Esophagus muscularis mucosa (tissue), 4 donors: Measurements from ENCODE around the gene PDLIM5. TPM values are rescaled to one million over a fixed set of nuclear protein-coding genes. Genes with fewer than 3 reads are reported as not detected.

Source experiments
- DNase-seq: peaks from one replicate; pipeline ENCODE4 v3.0.0-alpha.2; 2017; ENCODE audit errors: extremely low spot score
- H3K27ac ChIP-seq, 4 donors: fragments of 200-600 bp; sonication (generic); replicated peaks in 1 of 4; 1 replicate in 3 of 4; 2 replicates in 1 of 4; pipeline ENCODE4 v1.5.1; 2016 to 2019; ENCODE audit warnings: mild to moderate bottlenecking in 1 of 4
- H3K27me3 ChIP-seq, 4 donors: fragments of 200-600 bp; sonication (generic); one replicate each; pipeline versions ENCODE4 v1.5.1 to v1.6.0; 2016 to 2019
- H3K36me3 ChIP-seq, 4 donors: fragments of 200-600 bp; sonication (generic); one replicate each; pipeline ENCODE4 v1.5.1; 2016 to 2019
- H3K4me1 ChIP-seq, 4 donors: fragments of 200-600 bp; sonication (generic); one replicate each; pipeline ENCODE4 v1.5.1; 2016 to 2019
- H3K4me3 ChIP-seq, 4 donors: fragments of 200-600 bp; sonication (generic); 1 replicate in 2 of 4; 2 replicates in 2 of 4; pipeline ENCODE4 v1.5.1; 2016 to 2019; ENCODE audit warnings: mild to moderate bottlenecking in 4 of 4, moderate library complexity in 1 of 4
- H3K9me3 ChIP-seq, 4 donors: fragments of 200-600 bp; sonication (generic); 1 replicate in 3 of 4; 2 replicates in 1 of 4; pipeline ENCODE4 v1.5.1; 2016 to 2019
- EP300 ChIP-seq: sonication (generic); formaldehyde crosslinking; IDR thresholded peaks from one replicate; pipeline ENCODE4 v1.6.1; 2017; ENCODE audit warnings: antibody characterized with exemption
- POLR2A ChIP-seq: fragments of 450-650 bp; IDR thresholded peaks from one replicate; pipeline ENCODE4 v1.6.1; 2017; ENCODE audit warnings: antibody characterized with exemption, moderate library complexity, mild to moderate bottlenecking, low read depth
- POLR2AphosphoS5 ChIP-seq, 2 donors: sonication (generic); formaldehyde crosslinking; IDR thresholded peaks; one replicate each; pipeline ENCODE4 v1.6.1; 2017; ENCODE audit warnings: antibody characterized with exemption in 2 of 2
- WGBS: methylation state at CpG from one replicate; pipeline ENCODE4 v1.1.5; 2018; 5-methylcytosine and 5-hydroxymethylcytosine counted together
- intact Hi-C: fragments of 100-400 bp; cut with DNase I; formaldehyde crosslinking; loops from one replicate; pipeline ENCODE4 v1.15.1; 2023
- total RNA-seq, 4 donors: library from RNA; depleted of rRNA; stranded (reverse); fragments of >200 nt; gene quantifications; one replicate each; pipeline versions ENCODE4 v1.1.0 to v1.2.1, GENCODE V29; 2016
- TF ChIP-seq, protein P1 (sequence below), 3 experiments: fragments of 200-600 bp in 2 of 3; fragments of 450-650 bp in 1 of 3; sonication (generic) in 2 of 3; IDR thresholded peaks; one replicate each; pipeline ENCODE4 v1.5.1; 2017 to 2019; ENCODE audit warnings: antibody characterized with exemption in 3 of 3, mild to moderate bottlenecking in 2 of 3, moderate library complexity in 1 of 3

Gene PDLIM5
- total RNA-seq, 4 donors from 2014 or later = 138 to 160 (median 146) TPM

DNA sequence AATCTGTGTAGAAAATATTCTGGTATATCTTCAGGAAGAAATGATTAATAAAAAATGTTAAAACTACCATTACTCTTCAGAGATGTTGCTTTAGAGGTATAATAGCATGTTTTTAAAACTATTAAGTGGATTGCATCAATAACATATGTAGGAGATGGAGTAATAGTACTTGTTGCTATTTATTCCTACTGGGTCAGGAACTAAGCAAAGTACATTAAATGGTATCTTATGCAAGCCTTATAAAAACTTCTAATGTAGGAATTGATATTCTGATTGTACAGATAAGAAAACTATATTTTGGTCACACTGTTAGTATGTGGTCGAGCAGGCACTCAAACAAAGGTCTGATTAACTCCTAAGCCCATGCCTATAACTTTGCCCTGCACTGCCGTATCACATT lies 31.4 kb upstream of the PDLIM5 start:
- no peaks in the 10 kb centered on the region for H3K4me1 ChIP-seq
- intact Hi-C loops = no loop called here
- H3K9me3 ChIP-seq = peaks cover 0 to 4% (median 2%) of the 10 kb centered on the region in 4 donors
- H3K27ac ChIP-seq = no peak overlapping the region
- 93% methylated on average over 2 of the region's 2 CpGs for WGBS
- no peak for DNase-seq
- no peaks in the 10 kb centered on the region for H3K36me3 ChIP-seq
- H3K27me3 ChIP-seq = no peaks in the 10 kb centered on the region
- no peak overlapping the region for H3K4me3 ChIP-seq
- no peak for TF ChIP-seq EP300
- TF ChIP-seq, protein P1, sequence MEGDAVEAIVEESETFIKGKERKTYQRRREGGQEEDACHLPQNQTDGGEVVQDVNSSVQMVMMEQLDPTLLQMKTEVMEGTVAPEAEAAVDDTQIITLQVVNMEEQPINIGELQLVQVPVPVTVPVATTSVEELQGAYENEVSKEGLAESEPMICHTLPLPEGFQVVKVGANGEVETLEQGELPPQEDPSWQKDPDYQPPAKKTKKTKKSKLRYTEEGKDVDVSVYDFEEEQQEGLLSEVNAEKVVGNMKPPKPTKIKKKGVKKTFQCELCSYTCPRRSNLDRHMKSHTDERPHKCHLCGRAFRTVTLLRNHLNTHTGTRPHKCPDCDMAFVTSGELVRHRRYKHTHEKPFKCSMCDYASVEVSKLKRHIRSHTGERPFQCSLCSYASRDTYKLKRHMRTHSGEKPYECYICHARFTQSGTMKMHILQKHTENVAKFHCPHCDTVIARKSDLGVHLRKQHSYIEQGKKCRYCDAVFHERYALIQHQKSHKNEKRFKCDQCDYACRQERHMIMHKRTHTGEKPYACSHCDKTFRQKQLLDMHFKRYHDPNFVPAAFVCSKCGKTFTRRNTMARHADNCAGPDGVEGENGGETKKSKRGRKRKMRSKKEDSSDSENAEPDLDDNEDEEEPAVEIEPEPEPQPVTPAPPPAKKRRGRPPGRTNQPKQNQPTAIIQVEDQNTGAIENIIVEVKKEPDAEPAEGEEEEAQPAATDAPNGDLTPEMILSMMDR (IDR thresholded peaks at IDR 0.05) = no peak
- TF ChIP-seq POLR2AphosphoS5 (IDR thresholded peaks at IDR 0.05) = no peak
- TF ChIP-seq POLR2A = no peak

DNA sequence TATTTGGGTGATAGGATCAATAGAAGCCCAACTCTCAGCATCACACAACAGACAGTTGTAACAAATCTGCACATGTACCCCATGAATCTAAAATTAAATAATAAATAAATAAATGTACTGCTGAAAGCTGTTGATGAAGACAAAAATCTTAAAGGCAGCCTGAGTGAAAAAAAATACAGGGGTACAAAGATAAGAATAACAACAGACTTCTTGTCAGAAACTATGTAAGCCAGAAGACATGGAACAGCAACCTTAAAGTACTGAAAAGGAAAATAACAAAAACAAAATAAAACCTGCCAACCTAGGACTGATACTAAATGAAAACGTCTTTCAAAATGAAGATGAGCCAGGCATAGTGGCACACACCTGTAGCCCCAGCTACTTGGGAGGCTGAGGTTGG lies 25.0 kb upstream of the PDLIM5 start:
- no peak overlapping the region for H3K27ac ChIP-seq
- TF ChIP-seq, protein P1 (IDR thresholded peaks at IDR 0.05) = no peak
- TF ChIP-seq POLR2AphosphoS5 (IDR thresholded peaks at IDR 0.05) = no peak
- TF ChIP-seq POLR2A = no peak
- TF ChIP-seq EP300 = no peak
- H3K27me3 ChIP-seq = no peaks in the 10 kb centered on the region
- H3K4me1 ChIP-seq = no peaks in the 10 kb centered on the region
- H3K4me3 ChIP-seq = no peak overlapping the region
- 88% methylated on average over 1 of the region's 1 CpG for WGBS
- peaks cover 0 to 25% (median 23%) of the 10 kb centered on the region in 4 donors for H3K9me3 ChIP-seq
- no peak for DNase-seq
- intact Hi-C loops = no loop called here
- no peaks in the 10 kb centered on the region for H3K36me3 ChIP-seq

DNA sequence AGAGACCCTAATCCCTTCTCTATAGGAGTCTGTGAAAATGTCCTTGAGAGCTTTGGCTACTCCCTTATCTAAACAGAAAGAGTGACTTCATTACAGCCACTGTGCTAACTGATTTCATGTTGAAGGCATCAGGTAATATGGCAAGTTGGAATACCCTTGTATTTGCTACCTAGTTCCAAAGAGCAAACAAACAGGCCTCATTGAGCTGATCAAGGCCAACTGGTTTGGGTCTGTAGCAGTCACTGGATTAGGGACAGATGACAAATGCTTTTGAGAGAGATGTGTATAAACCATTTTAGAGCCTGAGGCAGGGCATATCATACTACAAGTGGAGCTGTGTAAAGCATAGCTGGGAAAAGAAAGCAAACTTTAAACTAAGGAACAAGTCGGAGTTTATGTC lies 22.9 kb upstream of the PDLIM5 start:
- peaks cover 0 to 25% (median 23%) of the 10 kb centered on the region in 4 donors for H3K9me3 ChIP-seq
- no peaks in the 10 kb centered on the region for H3K27me3 ChIP-seq
- no peak for DNase-seq
- TF ChIP-seq, protein P1 (IDR thresholded peaks at IDR 0.05) = no peak
- intact Hi-C loops = no loop called here
- no peak overlapping the region for H3K27ac ChIP-seq
- H3K4me1 ChIP-seq = no peaks in the 10 kb centered on the region
- H3K4me3 ChIP-seq = no peak overlapping the region
- WGBS = 54% methylated on average over 1 of the region's 1 CpG
- no peaks in the 10 kb centered on the region for H3K36me3 ChIP-seq

DNA sequence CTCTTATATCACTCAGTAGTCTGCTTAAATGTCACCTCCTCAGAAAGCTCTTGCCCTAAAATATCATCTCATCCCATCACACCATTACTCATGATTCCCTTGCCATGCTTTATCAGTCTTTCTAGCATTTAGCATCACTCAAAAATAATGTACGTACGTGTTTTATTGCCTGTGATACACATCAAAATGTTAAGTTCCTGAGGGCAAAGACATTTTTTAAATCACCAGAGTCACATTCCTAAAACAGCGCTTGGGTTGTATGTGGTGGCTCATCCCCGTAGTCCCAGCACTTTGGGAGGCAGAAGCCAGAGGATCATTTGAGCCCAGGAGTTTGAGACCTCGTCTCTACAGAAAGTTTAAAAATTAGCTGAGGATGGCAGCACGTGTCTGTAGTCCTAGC lies 21.3 kb upstream of the PDLIM5 start:
- Histone ChIP-seq H3K4me3 (no peak overlapping the region), H3K4me1 (no peaks in the 10 kb centered on the region), H3K27me3 (no peaks in the 10 kb centered on the region), H3K36me3 (no peaks in the 10 kb centered on the region), H3K27ac (no peak overlapping the region), H3K9me3 (peaks cover 0 to 22% (median 20%) of the 10 kb centered on the region in 4 donors)
- no peak for TF ChIP-seq POLR2AphosphoS5 (IDR thresholded peaks at IDR 0.05)
- TF ChIP-seq, protein P1 (IDR thresholded peaks at IDR 0.05) = no peak
- no peak for TF ChIP-seq POLR2A
- no peak for TF ChIP-seq EP300
- no peak for DNase-seq
- intact Hi-C loops = no loop called here
- 86% methylated on average over 6 of the region's 6 CpGs for WGBS

DNA sequence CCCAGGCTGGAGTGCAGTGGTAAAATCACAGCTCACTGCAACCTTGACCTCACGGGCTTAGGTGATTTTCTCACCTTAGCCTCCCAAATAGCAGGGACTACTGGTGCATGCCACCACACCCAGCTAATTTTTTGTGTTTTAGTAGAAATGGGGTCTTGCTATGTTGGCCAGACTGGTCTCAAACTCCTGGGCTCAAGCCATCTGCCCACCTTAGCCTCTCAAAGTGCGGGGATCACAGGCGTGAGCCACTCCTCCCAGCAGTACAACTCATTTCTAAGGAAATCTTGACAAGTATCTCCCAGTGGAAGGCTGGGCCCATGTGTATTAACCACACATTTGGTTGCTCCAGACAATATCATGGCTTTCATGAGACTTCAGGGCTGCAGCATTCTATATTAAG lies 20.4 kb upstream of the PDLIM5 start:
- TF ChIP-seq EP300 = no peak
- Histone ChIP-seq H3K27me3 (no peaks in the 10 kb centered on the region), H3K9me3 (peaks cover 0 to 13% (median 11%) of the 10 kb centered on the region in 4 donors), H3K36me3 (no peaks in the 10 kb centered on the region), H3K27ac (no peak overlapping the region), H3K4me1 (no peaks in the 10 kb centered on the region), H3K4me3 (no peak overlapping the region)
- 100% methylated on average over 3 of the region's 3 CpGs for WGBS
- intact Hi-C loops = no loop called here
- DNase-seq = no peak
